Lung microvascular endothelial cell (primary cell): ENCODE measurements around the gene ASB4. TPM values are rescaled to one million over a fixed set of nuclear protein-coding genes. Genes with fewer than 3 reads are reported as not detected.
"Not testable (repeated sequence)": the region's sequence is repeated elsewhere in the genome, so short reads cannot be mapped to it uniquely, and the experiment has no call there.

Experiments used
- DNase-seq, 2 donors: peaks; one replicate each; pipeline versions ENCODE4 v3.0.0 to v3.0.0-alpha.2; 2010; ENCODE audit warnings: low read depth in 2 of 2
- total RNA-seq: library from RNA; depleted of rRNA; stranded (reverse); fragments of >200 nt; gene quantifications from 2 replicates; pipeline ENCODE4 v1.2.1, GENCODE V29; 2014

ASB4 gene
- total RNA-seq, 1 donor from 2014 or later = not detected

DNA sequence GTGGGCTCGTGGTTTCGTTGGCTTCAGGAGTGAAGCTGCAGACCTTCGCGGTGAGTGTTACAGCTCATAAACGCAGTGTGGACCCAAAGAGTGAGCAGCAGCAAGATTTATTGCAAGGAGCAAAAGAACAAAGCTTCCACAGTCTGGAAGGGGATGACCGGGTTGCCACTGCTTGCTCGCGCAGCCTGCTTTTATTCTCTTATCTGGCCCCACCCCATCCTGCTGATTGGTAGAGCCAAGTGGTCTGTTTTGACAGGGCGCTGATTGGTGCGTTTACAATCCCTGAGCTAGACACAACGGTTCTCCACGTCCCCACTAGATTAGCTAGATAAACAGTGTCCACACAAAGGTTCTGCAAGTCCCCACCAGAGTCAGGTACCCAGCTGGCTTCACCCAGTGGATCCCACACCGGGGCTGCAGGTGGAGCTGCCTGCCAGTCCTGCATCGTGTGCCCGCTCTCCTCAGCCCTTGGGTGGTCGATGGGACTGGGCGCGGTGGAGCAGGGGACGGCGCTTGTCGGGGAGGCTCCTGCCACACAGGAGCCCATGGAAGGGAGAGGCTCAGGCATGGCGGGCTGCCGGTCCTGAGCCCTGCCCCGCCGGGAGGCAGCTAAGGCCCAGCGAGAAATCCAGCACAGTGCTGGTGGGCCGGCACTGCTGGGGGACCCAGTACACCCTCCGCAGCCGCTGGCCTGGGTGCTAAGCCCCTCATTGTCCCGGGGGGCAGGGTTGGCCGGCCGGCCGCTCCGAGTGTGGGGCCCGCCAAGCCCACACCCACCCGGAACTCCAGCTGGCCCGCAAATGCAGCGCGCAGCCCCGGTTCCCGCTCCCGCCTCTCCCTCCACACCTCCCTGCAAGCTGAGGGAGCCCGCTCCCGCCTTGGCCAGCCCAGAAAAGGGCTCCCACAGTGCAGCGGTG lies 66.5 kb downstream of the ASB4 start:
- DNase-seq = not testable (repeated sequence)

DNA sequence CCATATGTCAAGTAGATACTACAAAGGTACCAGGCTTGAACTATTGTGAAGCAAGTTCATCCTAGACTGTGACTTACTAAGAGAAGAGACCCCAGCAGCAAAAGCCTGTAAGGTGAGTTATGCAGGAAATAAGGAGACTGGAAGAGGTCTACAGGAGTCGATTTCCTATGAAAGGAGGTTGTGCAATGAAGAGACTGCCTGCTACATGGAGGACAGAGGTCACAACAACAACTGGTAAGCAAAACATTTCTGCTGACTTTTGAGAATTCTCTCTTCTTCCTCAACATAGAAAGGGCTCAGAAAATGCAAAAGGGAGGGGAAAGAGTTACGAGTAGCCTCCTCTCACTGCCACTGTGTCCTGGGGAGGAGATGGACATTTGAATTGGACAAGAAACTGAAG lies 68.2 kb downstream of the ASB4 start:
- DNase-seq = no peak

DNA sequence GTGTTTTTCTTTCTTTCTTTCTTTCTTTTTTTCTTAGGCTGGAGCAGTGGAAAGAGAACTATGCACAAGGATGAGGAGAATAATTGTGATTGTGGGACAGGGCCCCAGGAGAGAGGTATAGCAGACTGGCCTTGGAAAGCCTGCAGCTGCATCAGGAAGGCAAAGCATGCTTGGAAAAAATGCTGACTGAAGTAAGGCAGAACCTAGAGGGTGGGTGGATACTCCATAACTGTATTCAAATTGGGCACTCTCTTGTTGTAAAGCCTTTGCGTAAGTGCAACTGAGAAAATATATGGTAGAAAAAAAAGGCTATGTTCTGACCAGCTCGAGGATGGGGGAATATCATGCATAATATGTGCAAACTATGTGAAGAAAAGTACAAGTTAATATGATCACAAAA lies 71.0 kb downstream of the ASB4 start:
- no peak for DNase-seq

DNA sequence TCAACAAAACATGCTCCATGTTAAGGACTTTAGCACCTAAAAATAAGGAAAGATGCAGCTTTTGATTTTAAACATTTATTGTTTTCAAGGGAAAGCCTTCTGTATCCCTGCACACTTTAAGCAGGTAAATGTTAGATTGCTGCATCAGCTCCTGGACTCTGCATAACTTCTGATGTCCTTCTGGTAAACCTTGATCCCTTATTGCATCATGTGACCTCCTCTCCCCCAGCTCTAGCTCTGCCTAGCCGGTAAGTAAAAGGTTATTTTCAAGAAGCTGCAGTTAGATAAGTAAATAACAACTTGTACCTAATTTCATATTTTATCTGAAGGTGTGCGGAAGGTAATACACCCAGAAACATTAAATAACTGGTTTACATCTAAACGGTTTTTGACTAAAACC lies 73.1 kb downstream of the ASB4 start:
- no peak for DNase-seq

DNA sequence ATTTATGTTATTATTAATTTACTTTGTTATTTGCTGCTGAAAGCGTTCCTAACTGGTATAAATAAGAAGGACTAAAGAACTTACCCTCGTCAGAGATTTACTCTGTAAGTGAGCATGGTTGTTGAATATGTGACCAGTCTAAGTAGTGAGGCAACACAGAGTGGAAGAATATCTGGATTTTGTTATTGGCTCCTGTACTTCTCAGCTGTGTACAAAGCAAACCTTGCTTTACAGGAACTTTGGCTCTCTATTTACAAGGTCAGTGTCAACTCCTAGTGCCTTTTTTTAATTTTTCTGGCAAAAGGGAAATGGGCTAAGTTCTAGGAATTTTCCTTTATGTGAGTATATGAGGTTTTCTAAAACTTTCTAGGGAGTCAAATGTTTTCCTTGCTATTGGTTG lies 74.9 kb downstream of the ASB4 start:
- no peak for DNase-seq

- no peak for DNase-seq
Observed at GRCh38 chr7:95569720-95570119, 84.0 kb downstream of the ASB4 start.

GRCh38 chr7:95577137-95577536 lies 91.4 kb downstream of the ASB4 start:
- no peak for DNase-seq

- no peak for DNase-seq
Observed at GRCh38 chr7:95578299-95578855, 92.6 kb downstream of the ASB4 start.

DNA sequence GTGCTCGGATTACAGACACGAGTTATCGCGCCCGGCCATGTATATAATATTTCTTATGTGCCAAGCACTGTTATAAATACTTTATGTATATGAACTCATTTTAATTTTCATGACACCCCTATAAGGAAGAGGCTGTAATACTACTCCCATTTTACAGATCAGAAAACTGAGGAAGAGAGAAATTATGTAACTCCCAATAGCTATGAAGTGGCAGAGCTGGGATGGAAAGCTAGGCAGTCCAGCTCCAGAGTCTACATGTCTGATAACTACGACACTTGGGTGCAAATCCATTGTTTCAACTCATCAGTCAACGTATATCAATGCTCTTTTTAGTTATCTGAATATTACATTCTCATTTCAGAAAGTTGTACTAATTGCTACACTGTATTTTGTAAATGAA lies 93.6 kb downstream of the ASB4 start:
- no peak for DNase-seq

DNA sequence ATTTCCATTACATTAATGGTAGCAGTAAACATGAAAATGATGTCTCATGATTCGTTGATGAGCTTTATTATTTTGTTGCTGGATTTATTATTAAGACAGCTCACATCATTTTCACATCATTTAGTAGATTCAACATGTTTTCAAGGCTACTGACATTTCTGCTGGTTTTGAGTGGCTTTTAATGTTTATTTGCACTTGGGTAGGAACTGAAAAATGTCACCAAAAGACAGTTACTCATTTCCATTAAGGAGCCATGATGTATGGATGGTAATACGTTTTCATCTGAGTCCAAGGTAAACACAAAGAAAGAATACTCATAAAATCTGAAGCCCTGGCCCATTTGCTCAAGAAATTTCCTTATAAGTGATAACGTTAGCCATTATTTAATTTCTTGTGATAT lies 95.7 kb downstream of the ASB4 start:
- DNase-seq = no peak

GRCh38 chr7:95582578-95583293 lies 97.0 kb downstream of the ASB4 start:
- DNase-seq = peak in 1 of 2 donors; percentile 75

DNA sequence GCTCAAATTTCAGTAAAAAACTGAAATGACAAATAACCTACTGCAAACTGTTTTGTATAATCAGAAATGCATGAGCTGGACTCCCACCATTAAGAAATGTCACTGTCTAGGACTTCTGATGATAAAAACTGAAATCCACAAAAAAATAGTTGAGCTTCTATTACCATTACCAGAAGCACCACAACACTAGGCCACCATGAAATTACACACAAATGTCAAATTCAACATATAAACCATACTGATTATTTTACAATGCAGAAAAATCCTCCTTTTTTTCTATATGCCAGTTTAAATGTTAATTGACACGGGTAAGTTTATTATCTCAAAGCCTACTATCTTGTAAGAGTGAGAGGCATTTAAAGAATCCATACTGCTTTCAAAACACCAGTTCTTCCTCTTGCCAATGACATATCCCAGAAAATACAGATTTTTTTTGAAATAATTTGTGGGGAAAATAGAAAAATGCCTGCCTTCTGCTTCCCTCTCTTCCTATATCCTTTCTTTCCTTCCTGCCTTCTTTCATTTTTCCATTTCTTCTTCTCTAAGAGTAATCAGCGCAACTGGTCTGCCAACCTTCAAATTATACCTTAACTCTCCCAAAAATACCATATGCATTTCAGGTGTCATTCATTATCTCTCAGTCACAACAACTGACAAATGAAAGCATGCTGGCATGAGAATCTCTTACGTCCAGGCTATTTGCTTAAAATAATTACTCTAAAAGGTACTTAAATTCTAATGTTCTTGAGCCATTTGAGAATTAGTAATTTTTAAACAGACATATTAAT lies 98.3 kb downstream of the ASB4 start:
- no peak for DNase-seq

DNA sequence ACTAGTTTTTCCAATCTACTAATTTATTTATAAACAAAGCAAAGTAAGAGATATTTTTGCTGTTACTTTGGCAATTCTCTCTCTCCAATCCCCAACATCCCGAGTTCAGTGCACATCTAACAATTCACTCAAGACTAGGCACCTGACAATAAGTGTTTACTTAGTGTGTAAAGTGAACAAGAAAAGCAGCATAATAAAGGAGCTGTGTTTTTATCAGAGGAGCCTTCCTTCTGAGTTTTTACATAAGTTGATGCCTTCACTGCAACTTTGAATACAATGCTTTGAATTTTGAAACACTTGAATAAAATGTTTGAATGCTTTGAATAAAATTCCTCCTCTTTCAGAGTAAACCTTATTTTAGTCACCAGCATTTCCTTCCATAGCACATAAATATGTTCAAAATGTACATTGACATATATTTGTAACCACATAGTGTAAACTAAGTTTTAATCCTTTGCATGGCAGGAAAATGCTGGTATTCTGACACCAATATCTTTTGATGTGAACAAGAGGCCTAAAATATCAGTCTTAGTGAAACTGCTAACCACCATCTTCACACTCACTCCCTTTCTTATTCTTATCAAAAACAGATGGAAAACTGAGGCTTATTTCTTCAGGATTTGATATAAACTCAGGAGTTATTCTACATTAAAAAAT lies 99.2 kb downstream of the ASB4 start:
- no peak for DNase-seq

DNA sequence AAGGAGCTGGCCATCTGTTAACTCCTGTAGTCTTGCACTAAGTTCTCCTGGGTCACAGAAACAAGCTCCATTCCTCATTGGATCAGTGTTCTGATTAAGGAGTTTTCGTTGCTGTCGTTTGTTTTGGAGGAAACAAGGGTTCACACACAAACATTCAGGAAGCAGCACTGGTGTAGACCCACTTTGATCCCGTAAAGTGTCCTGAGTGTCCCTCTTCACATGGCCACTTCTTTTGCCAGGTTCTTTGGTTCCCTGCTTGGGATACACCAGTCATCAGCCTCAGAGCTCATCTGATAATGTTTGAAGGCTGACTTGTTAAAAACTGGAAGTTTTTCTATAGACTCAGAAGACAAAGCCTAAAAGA lies 99.7 kb downstream of the ASB4 start:
- DNase-seq = no peak

- no peak for DNase-seq
Observed at GRCh38 chr7:95586951-95587301, 101.2 kb downstream of the ASB4 start.

- no peak for DNase-seq
Observed at GRCh38 chr7:95589031-95589430, 103.3 kb downstream of the ASB4 start.

- no peak for DNase-seq
Observed at GRCh38 chr7:95589766-95590165, 104.0 kb downstream of the ASB4 start.
